Stimulated activated CD8-positive, alpha-beta memory T cell treated with anti-CD3 and anti-CD28 coated beads, Interleukin-4, amount 100 ng/mL, for 24 hours (primary cell): ENCODE results near the gene LIN7A.

ENCODE experiments used
- DNase-seq: peaks from one replicate; pipeline ENCODE4 v3.0.0-alpha.2; 2020; ENCODE audit warnings: low read depth

The LIN7A gene

DNA sequence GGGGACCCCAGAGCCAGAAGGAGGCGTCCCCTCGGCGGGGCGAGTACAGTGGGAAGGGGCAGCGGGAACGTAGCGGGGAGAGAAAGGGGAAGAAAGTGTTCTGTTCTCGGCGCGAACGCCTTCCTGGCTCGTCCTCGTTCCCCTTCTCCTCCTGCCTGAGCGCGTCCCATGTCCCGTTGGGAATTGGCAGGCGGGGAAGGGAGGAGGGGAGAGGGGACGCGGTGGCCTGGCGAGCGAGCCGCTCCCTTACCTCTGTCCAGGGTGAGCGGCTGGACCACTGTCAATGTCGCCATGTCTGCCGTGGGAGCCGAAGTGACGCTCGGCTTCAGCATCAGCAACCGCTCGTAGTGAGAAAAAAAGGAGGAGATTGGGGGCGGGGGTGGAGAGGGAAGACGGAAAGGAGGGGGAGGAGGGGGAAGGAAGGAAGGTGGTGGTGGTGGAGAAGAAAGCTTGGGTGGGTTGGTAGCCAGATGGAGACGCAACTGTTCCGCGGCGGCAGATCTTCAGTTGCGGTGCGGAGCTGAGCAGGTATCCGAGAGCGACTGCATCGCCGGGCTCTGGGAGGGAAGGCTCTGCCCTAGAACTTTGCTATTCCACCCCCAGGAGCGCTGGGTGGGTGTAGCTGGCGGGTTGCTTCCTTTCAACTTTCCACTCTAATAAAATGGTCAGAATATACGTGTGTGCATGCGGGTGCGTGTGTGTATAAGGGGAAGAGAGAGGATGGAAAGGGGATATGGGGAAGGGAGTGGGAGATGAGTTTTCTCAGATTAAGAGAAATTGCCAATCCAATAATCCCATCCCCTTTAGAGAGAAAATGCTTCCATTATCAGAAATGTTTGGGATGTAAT, at the start of gene LIN7A:
LIN7A (minus strand) TSS at position 544 of the 848 bp plus-strand sequence; CDS start at position 332, 212 bp downstream.
- DNase-seq, result no peak

GRCh38 chr12:80986224-80986623, 48.5 kb upstream of the LIN7A start:
- no peak for DNase-seq

DNA sequence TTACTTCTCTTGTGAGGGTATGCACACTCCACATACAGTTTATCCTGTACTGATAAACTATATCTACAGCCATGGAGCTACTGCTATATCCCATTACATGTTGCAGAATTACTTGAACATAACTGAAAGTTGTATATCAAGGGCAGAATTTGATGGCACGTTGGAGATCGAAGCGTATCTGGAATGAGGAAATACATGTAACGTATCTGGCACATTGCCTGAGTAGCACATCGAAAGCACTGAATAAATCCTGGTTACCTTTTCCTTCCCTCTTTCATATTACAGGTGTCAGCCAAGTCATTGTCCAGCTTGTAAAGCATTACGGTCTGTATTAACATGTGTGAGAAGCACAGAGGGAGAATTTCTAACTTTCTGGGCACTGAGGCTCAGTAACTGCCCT, 42.1 kb upstream of the LIN7A start:
- DNase-seq, result no peak

DNA sequence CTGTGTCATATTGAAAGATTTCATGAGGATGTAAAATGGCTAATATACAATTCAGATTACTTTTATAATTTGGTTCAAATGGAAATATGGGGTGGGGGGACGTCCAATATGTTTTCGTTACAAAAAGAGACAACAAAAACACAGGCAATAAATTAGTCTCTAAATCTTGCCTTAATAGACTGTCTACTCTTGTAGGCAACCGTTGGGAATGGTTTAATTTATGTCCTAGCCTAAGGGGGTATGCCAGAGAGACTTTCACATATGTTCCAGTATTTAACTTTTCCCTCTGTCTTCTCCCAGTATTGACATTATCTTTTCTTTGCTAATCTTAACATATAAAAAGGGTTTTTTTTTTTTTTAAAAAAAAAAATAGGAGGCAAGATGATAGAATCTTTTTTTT, 41.5 kb upstream of the LIN7A start:
- no peak for DNase-seq

DNA sequence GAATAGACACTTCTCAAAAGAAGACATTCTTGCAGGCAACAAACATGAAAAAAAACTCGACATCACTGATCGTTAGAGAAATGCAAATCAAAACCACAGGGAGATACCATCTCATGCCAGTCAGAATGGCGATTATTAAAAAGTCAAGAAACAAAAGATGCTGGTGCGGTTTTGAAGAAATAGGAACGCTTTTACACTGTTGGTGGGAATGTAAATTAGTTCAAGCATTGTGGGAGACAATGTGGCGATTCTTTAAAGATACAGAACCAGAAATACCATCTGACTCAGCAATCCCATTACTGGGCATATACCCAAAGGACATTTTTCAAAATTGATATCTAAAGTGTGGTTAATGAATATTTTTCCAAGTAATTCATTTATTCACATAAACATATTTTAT, 39.6 kb upstream of the LIN7A start:
- DNase-seq, result no peak

DNA sequence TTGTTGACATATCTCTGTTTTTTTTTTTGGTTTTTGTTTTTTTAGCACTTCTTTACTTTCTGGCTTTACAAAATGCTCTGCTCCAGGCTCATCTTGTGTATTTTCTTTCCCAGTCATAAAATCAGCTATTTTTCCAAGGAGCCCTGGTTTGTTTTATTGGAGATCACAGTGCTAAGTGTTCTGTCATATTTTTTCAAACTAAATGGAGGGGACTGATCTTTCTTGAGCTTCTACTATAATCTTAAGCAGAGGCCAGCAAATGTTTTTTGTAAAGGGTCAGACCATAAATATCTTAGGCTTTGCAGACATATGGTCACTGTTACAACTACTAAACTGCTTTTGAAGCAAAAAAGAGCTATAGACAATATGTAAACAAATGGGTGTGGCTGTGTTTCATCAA, 30.6 kb upstream of the LIN7A start:
- DNase-seq, result no peak

- no peak for DNase-seq
These were observed 29.8 kb upstream of the LIN7A start for GRCh38 chr12:80967565-80967964.

DNA sequence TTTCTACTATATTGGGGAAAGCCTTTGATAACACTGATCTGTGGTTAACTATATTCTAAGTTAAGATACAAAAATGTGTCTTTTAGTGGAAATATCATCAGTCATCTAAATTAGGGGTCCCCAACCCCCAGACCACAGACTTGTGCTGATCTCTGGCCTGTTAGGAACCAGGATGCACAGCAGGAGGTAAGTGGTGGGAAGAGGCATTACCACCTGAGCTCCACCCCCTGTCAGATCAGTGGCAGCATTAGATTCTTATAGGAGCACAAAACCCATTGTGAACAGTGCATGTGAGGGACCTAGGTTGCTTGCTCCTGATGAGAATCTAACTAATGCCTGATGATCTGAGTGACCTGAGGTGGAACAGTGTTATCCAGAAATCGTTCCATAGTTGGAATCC, 28.3 kb upstream of the LIN7A start:
- DNase-seq, result no peak

- DNase-seq, result no peak
These were observed 20.4 kb upstream of the LIN7A start for GRCh38 chr12:80958162-80958561.

GRCh38 chr12:80954857-80955520, 17.3 kb upstream of the LIN7A start:
- DNase-seq, result no peak

DNA sequence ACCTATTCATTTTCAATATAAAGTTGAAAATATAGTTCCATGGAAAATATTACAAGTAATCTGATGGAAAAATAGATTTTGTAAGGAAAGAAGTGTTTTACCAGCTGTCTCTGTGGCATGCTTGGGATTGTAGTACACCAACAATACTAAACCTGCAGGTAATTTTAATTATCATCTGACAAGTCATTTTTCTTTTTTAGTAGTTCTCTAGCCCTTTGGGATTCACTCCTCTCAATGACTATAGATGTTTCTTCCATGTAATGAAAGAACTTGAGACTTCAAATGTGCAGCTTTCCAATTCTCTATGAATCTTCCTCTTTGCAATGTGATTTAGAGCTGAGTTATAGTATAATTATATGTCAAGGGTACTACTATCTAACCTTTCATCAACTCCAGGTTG, 14.7 kb upstream of the LIN7A start:
- no peak for DNase-seq

GRCh38 chr12:80946591-80946990, 8.9 kb upstream of the LIN7A start:
- DNase-seq, result no peak

DNA sequence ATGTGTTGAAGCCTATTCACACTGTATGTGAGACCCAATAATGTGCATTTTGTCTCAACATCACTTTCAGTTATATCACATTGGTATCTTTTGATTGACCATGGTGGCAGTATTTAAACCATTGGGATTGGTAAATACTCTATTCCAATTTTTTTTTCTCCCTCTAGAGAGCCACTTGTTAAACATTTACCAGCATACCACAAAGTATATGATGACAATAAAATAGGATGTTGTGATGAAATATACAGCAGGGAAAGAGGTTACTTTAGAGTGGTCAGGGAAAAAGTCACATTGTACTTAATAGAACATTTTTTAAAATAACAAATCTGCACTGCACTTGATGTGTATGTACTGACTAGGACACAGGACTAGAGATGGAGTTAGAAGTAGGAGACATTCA, 5.6 kb upstream of the LIN7A start:
- DNase-seq, result no peak

GRCh38 chr12:80941916-80942315, 4.2 kb upstream of the LIN7A start:
- DNase-seq, result no peak

DNA sequence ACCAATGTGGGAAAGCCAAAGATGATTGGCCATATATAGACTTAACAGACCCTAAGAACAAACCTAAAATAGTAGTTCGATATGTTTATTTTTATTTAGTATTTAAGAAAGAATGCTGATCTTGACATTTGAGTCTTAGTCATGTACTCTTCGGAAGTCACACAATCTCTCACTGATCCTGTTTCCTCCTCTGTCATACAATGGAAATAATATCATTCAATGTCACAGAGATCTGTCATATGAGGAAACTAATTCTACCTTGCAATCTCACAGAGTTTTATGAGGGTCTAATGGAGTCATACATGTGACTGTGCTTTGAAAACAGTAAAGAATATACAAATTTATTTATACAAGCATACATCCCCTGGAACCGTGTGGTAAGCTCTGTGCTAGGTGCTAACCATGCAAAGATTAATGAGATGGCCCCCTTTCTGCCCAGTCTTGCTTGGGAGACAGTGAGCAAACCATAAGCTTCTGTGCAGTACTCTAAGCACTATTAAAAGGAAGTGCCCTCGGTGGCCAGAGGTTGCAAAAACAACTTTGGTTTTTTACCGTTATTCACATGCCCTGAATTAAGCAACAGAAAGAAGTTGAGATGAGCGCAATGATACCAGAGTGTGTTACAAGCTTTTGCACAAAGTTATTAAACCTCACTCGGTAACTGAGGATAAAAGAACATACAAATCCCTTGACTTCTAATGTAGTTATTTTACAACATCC, 1.7 kb upstream of the LIN7A start:
- DNase-seq, result no peak

- DNase-seq, result no peak
These were observed 663 bp upstream of the LIN7A start for GRCh38 chr12:80938397-80938796.

DNA sequence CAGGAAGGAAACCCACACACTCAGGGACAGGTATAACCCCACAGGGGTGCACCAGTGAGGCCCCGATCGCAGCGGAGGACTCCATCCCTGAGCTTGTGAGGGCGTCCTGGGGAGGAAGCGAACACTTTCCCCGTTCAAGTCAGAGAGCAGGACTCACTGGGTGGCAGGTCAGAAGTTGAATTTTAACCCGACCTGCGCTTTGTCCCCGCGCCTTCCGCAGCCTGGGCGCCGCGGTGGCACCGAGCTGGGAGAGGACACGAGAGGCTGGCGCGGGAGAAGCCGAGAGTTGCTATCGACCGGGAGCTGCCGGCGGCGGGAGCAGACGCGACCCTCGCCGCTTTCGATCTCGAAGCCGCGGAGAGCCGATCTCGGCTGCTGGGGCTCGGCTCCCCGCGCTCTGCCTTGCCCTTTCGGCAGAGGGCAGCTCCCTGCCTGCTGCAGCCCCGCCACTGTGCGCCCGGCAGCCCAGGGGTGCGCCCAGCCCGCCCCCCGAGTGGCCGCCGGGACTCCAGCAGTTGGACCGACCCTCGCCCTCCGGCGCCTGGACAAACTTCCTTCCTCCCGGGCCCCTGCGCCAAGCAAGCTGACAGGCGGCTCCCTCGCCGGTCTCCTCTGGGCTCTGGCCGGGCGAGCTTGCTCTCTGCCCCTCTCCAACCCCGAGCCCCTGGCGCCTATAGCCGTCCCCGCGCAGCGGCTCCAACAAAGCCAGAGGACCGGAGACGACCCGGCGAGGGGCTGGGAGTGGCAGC, 918 bp downstream of the LIN7A start:
- DNase-seq, result no peak

GRCh38 chr12:80936353-80936641, 1.4 kb downstream of the LIN7A start:
- no peak for DNase-seq

DNA sequence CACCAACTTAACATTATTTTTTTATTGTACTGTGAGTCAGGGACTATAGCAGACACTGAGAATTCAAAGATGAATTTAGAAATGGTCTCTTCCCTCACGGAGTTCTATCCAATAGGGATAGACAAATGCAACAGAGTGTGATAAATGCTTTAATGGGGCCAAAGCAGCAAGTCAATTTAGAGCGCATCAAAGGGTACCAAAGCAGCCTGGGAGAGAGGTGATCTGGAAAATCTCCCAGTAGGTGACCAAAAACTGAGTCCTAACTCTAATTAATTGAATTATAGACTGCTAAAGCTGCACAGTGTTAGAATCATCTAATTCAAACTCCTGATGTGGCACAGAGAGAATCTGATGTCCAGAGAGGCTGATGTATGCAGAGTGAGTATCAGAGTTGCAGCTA, 2.6 kb downstream of the LIN7A start:
- DNase-seq, result no peak

- DNase-seq, result no peak
These were observed 11.8 kb downstream of the LIN7A start for GRCh38 chr12:80925983-80926382.

DNA sequence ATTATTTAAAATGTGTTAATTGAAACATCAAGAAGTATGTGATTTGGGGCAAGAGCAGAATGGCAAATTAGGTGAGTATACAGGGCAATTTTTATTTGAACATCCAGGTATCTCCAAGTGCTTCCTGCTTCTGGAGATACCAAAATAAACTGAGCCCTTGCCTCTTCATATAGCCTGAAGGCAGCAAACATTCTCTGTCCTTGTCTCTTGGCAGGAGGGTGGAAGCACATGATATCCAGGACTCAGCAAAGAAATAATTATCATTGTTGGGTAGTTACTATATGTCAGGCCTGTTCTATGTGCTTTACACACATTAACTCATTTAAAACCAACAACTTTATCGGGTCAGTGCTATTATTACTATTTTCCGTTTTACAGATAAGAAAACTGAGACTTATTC, 12.5 kb downstream of the LIN7A start:
- DNase-seq, result no peak

DNA sequence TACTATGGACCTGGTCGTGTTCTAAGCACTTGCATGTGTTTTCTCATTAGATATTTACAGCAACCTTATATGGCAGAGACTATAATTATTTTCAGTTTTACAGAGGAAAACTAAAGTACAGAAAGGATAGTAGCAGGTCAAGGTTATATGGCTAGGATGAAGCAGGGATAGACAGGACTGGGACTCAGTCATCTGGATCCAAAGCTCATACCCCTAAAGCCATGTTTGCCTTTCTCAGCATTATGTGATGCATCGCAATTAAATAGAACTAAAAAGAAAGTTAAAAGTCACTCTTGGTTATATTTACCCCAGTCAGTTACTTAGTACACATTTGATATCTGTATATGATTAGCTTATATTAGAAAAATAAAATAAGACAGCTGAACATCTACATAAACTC, 13.3 kb downstream of the LIN7A start:
- DNase-seq, result no peak

GRCh38 chr12:80920006-80920405, 17.7 kb downstream of the LIN7A start:
- DNase-seq, result no peak
